Panc1 (cell line): ENCODE measurements around the gene WWOX. TPM values are rescaled to one million over a fixed set of nuclear protein-coding genes. Genes with fewer than 3 reads are reported as not detected.

ENCODE experiments used
- ATAC-seq: fragments of 200-7000 bp; cut with Tn5 transposase; 2 replicates; pipeline ENCODE4 v1.9.1; 2020; ENCODE audit warnings: mild to moderate bottlenecking, moderate library complexity
- BruUV-seq: library from RNA; stranded (reverse); fragments of 400-500 nt; replicated peaks from 2 replicates; lab custom pipeline; 2021; lab: Mats Ljungman, UMichigan
- CTCF ChIA-PET: fragments of 300-600 bp; sonication (Branson Sonifier 250); formaldehyde crosslinking; loops from one replicate; lab custom pipeline; 2022; ENCODE audit warnings: antibody characterized with exemption; lab: Charles Lee
- POLR2A ChIA-PET: fragments of 300-600 bp; sonication (Branson Sonifier 250); formaldehyde crosslinking; loops from one replicate; lab custom pipeline; 2022; ENCODE audit warnings: antibody characterized with exemption; lab: Charles Lee
- DNase-seq: peaks from one replicate; pipeline ENCODE4 v3.0.0-alpha.2; 2010; ENCODE audit warnings: low read depth, low spot score
- H3K27ac ChIP-seq: 2 replicates; pipeline ENCODE4 v1.5.1; 2011; ENCODE audit warnings: mild to moderate bottlenecking, low read length, inconsistent platforms
- H3K27me3 ChIP-seq: fragments of 200-500 bp; sonication (Bioruptor generic); 2 replicates; pipeline ENCODE4 v1.6.0; 2014; ENCODE audit warnings: low read length, inconsistent platforms; ENCODE audit not compliant: control insufficient read depth, insufficient read depth
- H3K36me3 ChIP-seq: fragments of 200-500 bp; sonication (Bioruptor generic); 2 replicates; pipeline ENCODE4 v1.5.1; 2014; ENCODE audit warnings: inconsistent platforms, mild to moderate bottlenecking, low read length, moderate library complexity; ENCODE audit not compliant: control insufficient read depth, insufficient read depth
- H3K4me1 ChIP-seq: 2 replicates; pipeline ENCODE4 v1.5.1; 2011; ENCODE audit warnings: inconsistent platforms, mild to moderate bottlenecking, low read length, moderate library complexity; ENCODE audit not compliant: control insufficient read depth, insufficient read depth
- H3K4me3 ChIP-seq, 2 experiments: 2 replicates each; pipeline ENCODE4 v1.5.1; 2011 to 2012; ENCODE audit warnings: low read depth in 2 of 2, low read length in 2 of 2, mild to moderate bottlenecking in 2 of 2, inconsistent platforms in 1 of 2, moderate library complexity in 1 of 2
- H3K9me3 ChIP-seq: fragments of 200-500 bp; sonication (Bioruptor generic); 2 replicates; pipeline ENCODE4 v1.5.1; 2014; ENCODE audit warnings: low read depth, mild to moderate bottlenecking, inconsistent platforms, low read length, moderate library complexity; ENCODE audit not compliant: control insufficient read depth, insufficient read depth
- POLR2AphosphoS5 ChIP-seq: IDR thresholded peaks from 2 replicates; pipeline ENCODE4 v1.6.1; 2012; ENCODE audit warnings: mild to moderate bottlenecking, low read depth, low read length, moderate library complexity
- SIN3A ChIP-seq: IDR thresholded peaks from 2 replicates; pipeline ENCODE4 v1.6.1; 2012; ENCODE audit warnings: low read depth, mild to moderate bottlenecking, low read length, moderate library complexity, borderline replicate concordance; ENCODE audit not compliant: insufficient read depth
- TCF7L2 ChIP-seq: IDR thresholded peaks from 2 replicates; pipeline ENCODE4 v1.6.1; 2011; ENCODE audit warnings: mild to moderate bottlenecking, low read depth, low read length, inconsistent platforms
- in situ Hi-C: cut with HindIII; loops from 2 replicates; pipeline ENCODE4 v1.10.0; 2016; ENCODE audit warnings: low sequenced_read_pairs, low pct_unique_long_range_greater_than_20kb
- intact Hi-C: fragments of 100-400 bp; cut with micrococcal nuclease; formaldehyde crosslinking; loops from one replicate; pipeline ENCODE4 v1.10.0; 2022; ENCODE audit not compliant: unreplicated experiment
- total RNA-seq: library from RNA; stranded (reverse); gene quantifications from one replicate; pipeline ENCODE4 v1.2.1, GENCODE V29; 2021; ENCODE audit not compliant: unreplicated experiment
- TF ChIP-seq, protein P1 (sequence below), 2 experiments: IDR thresholded peaks; 2 replicates each; pipeline ENCODE4 v1.6.1; 2011 to 2012; ENCODE audit warnings: low read depth in 2 of 2, control low read depth in 1 of 2, low read length in 1 of 2, mild to moderate bottlenecking in 1 of 2, moderate library complexity in 1 of 2; ENCODE audit not compliant: insufficient read depth in 1 of 2
- TF ChIP-seq, protein P2 (sequence below): fragments of 450-650 bp; IDR thresholded peaks from 2 replicates; pipeline ENCODE4 v1.5.1; 2017; ENCODE audit warnings: mild to moderate bottlenecking

The WWOX gene
- total RNA-seq, 1 experiment from 2014 or later: 12.5 TPM

DNA sequence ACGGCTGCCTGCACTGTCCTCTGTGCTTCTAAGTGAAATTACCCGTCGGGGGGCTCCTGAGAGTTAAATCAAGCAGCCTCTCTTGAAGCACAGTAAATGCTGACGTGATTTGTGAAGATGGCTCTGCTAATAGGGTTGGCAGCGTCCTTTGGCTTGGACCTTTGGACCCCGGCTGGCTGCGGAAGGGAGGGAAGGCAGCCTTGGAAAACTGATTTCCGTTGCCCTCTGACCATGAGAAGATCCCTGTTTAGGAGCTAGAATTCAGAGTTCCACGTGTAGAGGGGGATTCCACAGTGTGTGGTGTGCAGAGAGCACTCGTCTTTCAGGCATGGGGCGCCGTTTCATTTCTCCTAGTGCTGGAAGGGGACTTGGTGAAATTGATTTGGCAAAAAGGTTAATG is 640.8 kb downstream of the WWOX start:
- TF ChIP-seq SIN3A (no peak), TCF7L2 (no peak), POLR2AphosphoS5 (no peak)
- TF ChIP-seq, protein P1, sequence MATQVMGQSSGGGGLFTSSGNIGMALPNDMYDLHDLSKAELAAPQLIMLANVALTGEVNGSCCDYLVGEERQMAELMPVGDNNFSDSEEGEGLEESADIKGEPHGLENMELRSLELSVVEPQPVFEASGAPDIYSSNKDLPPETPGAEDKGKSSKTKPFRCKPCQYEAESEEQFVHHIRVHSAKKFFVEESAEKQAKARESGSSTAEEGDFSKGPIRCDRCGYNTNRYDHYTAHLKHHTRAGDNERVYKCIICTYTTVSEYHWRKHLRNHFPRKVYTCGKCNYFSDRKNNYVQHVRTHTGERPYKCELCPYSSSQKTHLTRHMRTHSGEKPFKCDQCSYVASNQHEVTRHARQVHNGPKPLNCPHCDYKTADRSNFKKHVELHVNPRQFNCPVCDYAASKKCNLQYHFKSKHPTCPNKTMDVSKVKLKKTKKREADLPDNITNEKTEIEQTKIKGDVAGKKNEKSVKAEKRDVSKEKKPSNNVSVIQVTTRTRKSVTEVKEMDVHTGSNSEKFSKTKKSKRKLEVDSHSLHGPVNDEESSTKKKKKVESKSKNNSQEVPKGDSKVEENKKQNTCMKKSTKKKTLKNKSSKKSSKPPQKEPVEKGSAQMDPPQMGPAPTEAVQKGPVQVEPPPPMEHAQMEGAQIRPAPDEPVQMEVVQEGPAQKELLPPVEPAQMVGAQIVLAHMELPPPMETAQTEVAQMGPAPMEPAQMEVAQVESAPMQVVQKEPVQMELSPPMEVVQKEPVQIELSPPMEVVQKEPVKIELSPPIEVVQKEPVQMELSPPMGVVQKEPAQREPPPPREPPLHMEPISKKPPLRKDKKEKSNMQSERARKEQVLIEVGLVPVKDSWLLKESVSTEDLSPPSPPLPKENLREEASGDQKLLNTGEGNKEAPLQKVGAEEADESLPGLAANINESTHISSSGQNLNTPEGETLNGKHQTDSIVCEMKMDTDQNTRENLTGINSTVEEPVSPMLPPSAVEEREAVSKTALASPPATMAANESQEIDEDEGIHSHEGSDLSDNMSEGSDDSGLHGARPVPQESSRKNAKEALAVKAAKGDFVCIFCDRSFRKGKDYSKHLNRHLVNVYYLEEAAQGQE (IDR thresholded peaks at IDR 0.05; ENCODE audit: insufficient read depth in 1 of 2, low read depth in 2 of 2, low read length in 1 of 2): no peak
- TF ChIP-seq, protein P2, sequence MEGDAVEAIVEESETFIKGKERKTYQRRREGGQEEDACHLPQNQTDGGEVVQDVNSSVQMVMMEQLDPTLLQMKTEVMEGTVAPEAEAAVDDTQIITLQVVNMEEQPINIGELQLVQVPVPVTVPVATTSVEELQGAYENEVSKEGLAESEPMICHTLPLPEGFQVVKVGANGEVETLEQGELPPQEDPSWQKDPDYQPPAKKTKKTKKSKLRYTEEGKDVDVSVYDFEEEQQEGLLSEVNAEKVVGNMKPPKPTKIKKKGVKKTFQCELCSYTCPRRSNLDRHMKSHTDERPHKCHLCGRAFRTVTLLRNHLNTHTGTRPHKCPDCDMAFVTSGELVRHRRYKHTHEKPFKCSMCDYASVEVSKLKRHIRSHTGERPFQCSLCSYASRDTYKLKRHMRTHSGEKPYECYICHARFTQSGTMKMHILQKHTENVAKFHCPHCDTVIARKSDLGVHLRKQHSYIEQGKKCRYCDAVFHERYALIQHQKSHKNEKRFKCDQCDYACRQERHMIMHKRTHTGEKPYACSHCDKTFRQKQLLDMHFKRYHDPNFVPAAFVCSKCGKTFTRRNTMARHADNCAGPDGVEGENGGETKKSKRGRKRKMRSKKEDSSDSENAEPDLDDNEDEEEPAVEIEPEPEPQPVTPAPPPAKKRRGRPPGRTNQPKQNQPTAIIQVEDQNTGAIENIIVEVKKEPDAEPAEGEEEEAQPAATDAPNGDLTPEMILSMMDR: no peak
- DNase-seq: no peak
- Histone ChIP-seq H3K4me1 (no peaks in the 10 kb centered on the region), H3K27me3 (no peaks in the 10 kb centered on the region), H3K4me3 (no peak overlapping the region), H3K27ac (no peak overlapping the region), H3K9me3 (no peaks in the 10 kb centered on the region), H3K36me3 (no peaks in the 10 kb centered on the region)
- no peak for ATAC-seq
- BruUV-seq: no TSS peak
- in situ Hi-C loops: no loop called here
- ChIA-PET POLR2A (no interaction called here), CTCF (no interaction called here)
- intact Hi-C loops: no loop called here

DNA sequence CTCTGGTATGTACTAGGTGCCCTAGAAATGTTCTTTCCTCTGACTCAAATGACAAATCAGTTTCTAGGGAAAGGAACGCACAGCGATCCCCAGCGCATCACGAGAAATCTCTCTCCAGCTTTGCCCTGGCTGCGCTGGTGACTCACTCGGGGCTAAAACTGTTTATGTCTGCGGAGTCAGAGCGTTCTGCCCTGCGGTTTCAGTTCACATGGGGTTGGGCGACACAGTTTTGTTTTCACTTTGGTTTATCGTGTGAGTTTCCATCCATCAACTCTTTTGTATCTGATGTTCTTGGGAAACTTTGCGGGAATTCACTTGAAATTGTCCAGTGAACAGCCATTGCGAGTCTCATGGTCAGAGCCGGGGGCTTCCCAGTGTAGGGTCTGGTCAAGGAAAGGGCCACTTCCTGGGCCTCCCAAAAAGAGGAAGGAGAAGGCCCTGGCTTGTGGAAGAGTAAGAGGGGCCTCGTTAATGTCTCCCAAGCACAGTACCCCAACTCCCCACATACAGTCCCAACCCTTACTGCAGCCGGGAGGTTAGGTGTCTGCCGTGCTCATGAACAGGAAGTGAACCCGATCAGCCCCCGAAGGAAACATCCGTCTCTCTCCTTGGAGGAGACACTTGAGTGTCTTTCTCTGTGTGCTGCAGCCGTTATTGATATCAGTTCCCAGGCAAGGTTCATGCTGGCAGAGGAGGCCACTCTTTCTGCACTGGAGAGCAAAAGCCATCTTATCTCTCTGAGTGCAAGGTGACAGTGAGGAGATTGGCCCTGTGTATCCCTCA is 643.2 kb downstream of the WWOX start:
- TF ChIP-seq, protein P1 (IDR thresholded peaks at IDR 0.05; ENCODE audit: insufficient read depth in 1 of 2, low read depth in 2 of 2, low read length in 1 of 2): no peak
- TF ChIP-seq POLR2AphosphoS5 (no peak), SIN3A (no peak), TCF7L2 (no peak)
- TF ChIP-seq, protein P2: no peak
- DNase-seq: no peak

More for the DNA sequence above, 643.2 kb downstream of the WWOX start:
- in situ Hi-C loops: no loop called here
- no peaks in the 10 kb centered on the region for H3K4me1 ChIP-seq
- intact Hi-C loops: no loop called here
- no TSS peak for BruUV-seq
- H3K9me3 ChIP-seq: no peaks in the 10 kb centered on the region
- no peaks in the 10 kb centered on the region for H3K27me3 ChIP-seq
- ATAC-seq: no peak
- CTCF ChIA-PET: no interaction called here
- H3K4me3 ChIP-seq: no peak overlapping the region
- POLR2A ChIA-PET: no interaction called here
- H3K36me3 ChIP-seq: no peaks in the 10 kb centered on the region
- no peak overlapping the region for H3K27ac ChIP-seq
